ENCODE measurements around the gene MLEC. TPM values are rescaled to one million over a fixed set of nuclear protein-coding genes. Genes with fewer than 3 reads are reported as not detected.

Gene MLEC
- total RNA-seq, 1 donor from 2014 or later: 172 TPM

- no peaks in the 10 kb centered on the region for H3K36me3 Mint-ChIP-seq
- H3K4me1 Mint-ChIP-seq (ENCODE audit: unreplicated experiment): no peaks in the 10 kb centered on the region
- no peaks in the 10 kb centered on the region for H3K27me3 Mint-ChIP-seq
- no peak for DNase-seq (ENCODE audit: extremely low spot score, unreplicated experiment)
- no peak overlapping the region for H3K27ac Mint-ChIP-seq
- H3K9me3 Mint-ChIP-seq: no peaks in the 10 kb centered on the region
- no peak for TF ChIP-seq CTCF (conservative IDR thresholded peaks at IDR 0.05)
- H3K4me3 Mint-ChIP-seq: no peak overlapping the region
These were observed 53.9 kb downstream of the MLEC start for GRCh38 chr12:120740871-120741270.

- H3K27ac Mint-ChIP-seq: no peak overlapping the region
- H3K27me3 Mint-ChIP-seq: no peaks in the 10 kb centered on the region
- H3K36me3 Mint-ChIP-seq: no peaks in the 10 kb centered on the region
- TF ChIP-seq CTCF (conservative IDR thresholded peaks at IDR 0.05): no peak
- H3K4me3 Mint-ChIP-seq: no peak overlapping the region
- no peaks in the 10 kb centered on the region for H3K4me1 Mint-ChIP-seq (ENCODE audit: unreplicated experiment)
- no peak for DNase-seq (ENCODE audit: extremely low spot score, unreplicated experiment)
- H3K9me3 Mint-ChIP-seq: no peaks in the 10 kb centered on the region
These were observed 54.8 kb downstream of the MLEC start for GRCh38 chr12:120741476-120742421.

- Mint-ChIP-seq H3K36me3 (no peaks in the 10 kb centered on the region), H3K27ac (no peak overlapping the region), H3K27me3 (no peaks in the 10 kb centered on the region), H3K9me3 (no peaks in the 10 kb centered on the region), H3K4me1 (ENCODE audit: unreplicated experiment) (no peaks in the 10 kb centered on the region), H3K4me3 (no peak overlapping the region)
- DNase-seq (ENCODE audit: extremely low spot score, unreplicated experiment): no peak
- TF ChIP-seq CTCF (conservative IDR thresholded peaks at IDR 0.05): no peak
These were observed 58.1 kb downstream of the MLEC start for GRCh38 chr12:120744922-120745493.

DNA sequence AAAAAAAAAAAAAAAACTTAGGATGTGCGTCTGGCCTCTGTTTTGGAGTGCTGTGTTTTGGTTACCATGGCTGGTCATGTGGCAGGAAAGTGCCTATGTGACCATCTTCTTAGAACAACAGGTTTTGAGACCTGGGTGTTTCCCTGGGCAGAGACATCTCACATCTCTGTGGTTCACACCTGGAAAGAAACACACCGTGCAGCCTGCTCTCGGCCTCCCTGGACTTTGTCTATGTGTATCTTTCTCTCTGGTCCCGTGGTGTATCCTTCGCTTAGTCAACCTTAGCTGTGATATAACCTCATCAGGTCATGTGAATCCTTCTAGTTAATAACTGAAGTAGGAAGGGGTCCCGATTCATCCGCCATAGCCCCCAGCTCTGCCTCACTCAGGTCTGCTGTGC lies 61.3 kb downstream of the MLEC start:
- no peaks in the 10 kb centered on the region for H3K4me1 Mint-ChIP-seq (ENCODE audit: unreplicated experiment)
- no peaks in the 10 kb centered on the region for H3K27me3 Mint-ChIP-seq
- H3K27ac Mint-ChIP-seq: no peak overlapping the region
- H3K9me3 Mint-ChIP-seq: no peaks in the 10 kb centered on the region
- H3K4me3 Mint-ChIP-seq: no peak overlapping the region
- no peaks in the 10 kb centered on the region for H3K36me3 Mint-ChIP-seq
- no peak for TF ChIP-seq CTCF (conservative IDR thresholded peaks at IDR 0.05)
- DNase-seq (ENCODE audit: extremely low spot score, unreplicated experiment): no peak

- Mint-ChIP-seq H3K27ac (no peak overlapping the region), H3K4me3 (no peak overlapping the region), H3K4me1 (ENCODE audit: unreplicated experiment) (no peaks in the 10 kb centered on the region), H3K27me3 (no peaks in the 10 kb centered on the region), H3K36me3 (no peaks in the 10 kb centered on the region), H3K9me3 (no peaks in the 10 kb centered on the region)
- DNase-seq (ENCODE audit: extremely low spot score, unreplicated experiment): no peak
- TF ChIP-seq CTCF (conservative IDR thresholded peaks at IDR 0.05): no peak
These were observed 62.3 kb downstream of the MLEC start for GRCh38 chr12:120749256-120749655.
